ENCODE data around the gene KIAA0753. TPM values are rescaled to one million over a fixed set of nuclear protein-coding genes. Genes with fewer than 3 reads are reported as not detected.

Gene KIAA0753
- total and polyA plus RNA-seq, 2 of the 13 experiments (the other 11 are each of a cell fraction or from before 2014, with no cell fraction given) = 5.2 to 9.1 TPM

GRCh38 chr17:6666557-6666956, 26.0 kb upstream of the KIAA0753 start:
- no peaks in the 10 kb centered on the region for H3K79me2 ChIP-seq (ENCODE audit: insufficient read depth, low read length)
- TF ChIP-seq SMAD9 (CRISPR knock-in tag; IDR thresholded peaks at IDR 0.05) (0 out of 2 replicates have a peak, but pooled peaks have one; percentile 20), ZNF547 (CRISPR knock-in tag; IDR thresholded peaks at IDR 0.05) (0 out of 2 replicates have a peak, but pooled peaks have one; percentile 41), ZNF501 (CRISPR knock-in tag; IDR thresholded peaks at IDR 0.05) (0 out of 2 replicates have a peak, but pooled peaks have one; percentile 5), THAP8 (CRISPR knock-in tag; IDR thresholded peaks at IDR 0.05; ENCODE audit: borderline replicate concordance) (no peak)
- no peaks in the 10 kb centered on the region for H3K36me3 ChIP-seq (replicated peaks in 1 of 2; ENCODE audit: control insufficient read depth in 1 of 2, insufficient read depth in 2 of 2, low read length in 2 of 2)
- no TSS peak for BruUV-seq (replicated peaks)
- H2AFZ ChIP-seq (ENCODE audit: low read length) = no peak overlapping the region
- no peak overlapping the region for H3K27ac ChIP-seq (ENCODE audit: extremely low read length, insufficient read depth, low read length)
- peak; percentile 19 for ATAC-seq
- WGBS (ENCODE audit: low lambda C conversion rate) = 86% methylated on average over 6 of the region's 6 CpGs
- ChIA-PET POLR2A (interaction anchor here (1.3 to 4.3 kb wide), 5 partner anchors 10 to 48 kb away, joined by 3 to 33 read pairs (median 16); partner anchors contain the start of gene SLC13A5), CTCF (ENCODE audit: low intra/inter-chr PET ratio, low total read pairs) (interaction anchor here (0.7 to 3.0 kb wide), 7 partner anchors 35 to 338 kb away, joined by 3 to 52 read pairs (median 5); partner anchors contain the start of gene SLC13A5)
- in situ Hi-C loops (cut with HindIII; ENCODE audit: extremely low pct_ligation_motif_present, low pct_unique_long_range_greater_than_20kb) (loop anchor here (5.0 to 10.0 kb wide), 3 partner anchors 46 to 348 kb away; partner anchors contain the start of genes RNASEK, SLC13A5 and TEKT1), intact Hi-C loops (cut with micrococcal nuclease; ENCODE audit: unreplicated experiment) (loop anchor here (1.0 to 2.0 kb wide), 4 partner anchors 16 to 176 kb away; no protein-coding TSS in a partner anchor)
- no peak for FAIRE-seq
- H3K9me3 ChIP-seq (ENCODE audit: low read length) = no peaks in the 10 kb centered on the region
- no peaks in the 10 kb centered on the region for H4K20me1 ChIP-seq (ENCODE audit: insufficient read depth, low read length)
- H3K4me2 ChIP-seq (ENCODE audit: low read depth, low read length) = peak overlapping the region; percentile 53; the same call in 1 of the 2 replicates
- no peak overlapping the region for H3K4me3 ChIP-seq (replicated peaks in 1 of 3; ENCODE audit: insufficient read depth in 1 of 3, low read depth in 2 of 3, low read length in 3 of 3)
- peaks cover 51% of the 10 kb centered on the region for H3K4me1 ChIP-seq (ENCODE audit: insufficient read depth, low read length)
- no peak overlapping the region for H3K9ac ChIP-seq (ENCODE audit: insufficient read depth, low read depth, low read length)
- no peaks in the 10 kb centered on the region for H3K27me3 ChIP-seq (ENCODE audit: control insufficient read depth in 1 of 2, insufficient read depth in 2 of 2, low read length in 2 of 2)
- no peak for DNase-seq (ENCODE audit: low spot score)

- no peaks in the 10 kb centered on the region for H3K36me3 ChIP-seq (replicated peaks in 1 of 2; ENCODE audit: control insufficient read depth in 1 of 2, insufficient read depth in 2 of 2, low read length in 2 of 2)
- ChIA-PET CTCF (ENCODE audit: low intra/inter-chr PET ratio, low total read pairs) (interaction anchor here (0.7 to 3.0 kb wide), 7 partner anchors 35 to 339 kb away, joined by 3 to 52 read pairs (median 5); partner anchors contain the start of gene SLC13A5), POLR2A (interaction anchor here (1.3 to 4.3 kb wide), 5 partner anchors 11 to 48 kb away, joined by 3 to 33 read pairs (median 16); partner anchors contain the start of gene SLC13A5)
- WGBS (ENCODE audit: low lambda C conversion rate) = 34% methylated on average over 5 of the region's 9 CpGs
- peaks cover 46% of the 10 kb centered on the region for H3K4me1 ChIP-seq (ENCODE audit: insufficient read depth, low read length)
- H3K9ac ChIP-seq (ENCODE audit: insufficient read depth, low read depth, low read length) = peak overlapping the region; percentile 6; the same call in 1 of the 2 replicates
- in situ Hi-C loops (cut with HindIII; ENCODE audit: extremely low pct_ligation_motif_present, low pct_unique_long_range_greater_than_20kb) (loop anchor here (5.0 to 10.0 kb wide), 3 partner anchors 46 to 349 kb away; partner anchors contain the start of genes RNASEK, SLC13A5 and TEKT1), intact Hi-C loops (cut with micrococcal nuclease; ENCODE audit: unreplicated experiment) (loop anchor here (1.0 to 2.0 kb wide), 4 partner anchors 17 to 177 kb away; no protein-coding TSS in a partner anchor)
- H4K20me1 ChIP-seq (ENCODE audit: insufficient read depth, low read length) = no peaks in the 10 kb centered on the region
- FAIRE-seq = peak; percentile 87
- no peaks in the 10 kb centered on the region for H3K79me2 ChIP-seq (ENCODE audit: insufficient read depth, low read length)
- no peak overlapping the region for H2AFZ ChIP-seq (ENCODE audit: low read length)
- no peaks in the 10 kb centered on the region for H3K27me3 ChIP-seq (ENCODE audit: control insufficient read depth in 1 of 2, insufficient read depth in 2 of 2, low read length in 2 of 2)
- H3K4me3 ChIP-seq (replicated peaks in 1 of 3; ENCODE audit: insufficient read depth in 1 of 3, low read depth in 2 of 3, low read length in 3 of 3) = no peak overlapping the region
- DNase-seq (ENCODE audit: low spot score) = peak; percentile 78
- peak overlapping the region; percentile 53 for H3K4me2 ChIP-seq (ENCODE audit: low read depth, low read length)
- peak; percentile 94 for ATAC-seq
- no TSS peak for BruUV-seq (replicated peaks)
- H3K9me3 ChIP-seq (ENCODE audit: low read length) = no peaks in the 10 kb centered on the region
- H3K27ac ChIP-seq (ENCODE audit: extremely low read length, insufficient read depth, low read length) = no peak overlapping the region
- no peak for TF ChIP-seq ZNF275 (CRISPR knock-in tag; IDR thresholded peaks at IDR 0.05; ENCODE audit: borderline replicate concordance)
- TF ChIP-seq RAD21 (CRISPR knock-in tag; IDR thresholded peaks at IDR 0.05) = peak; percentile 95
- TF ChIP-seq KDM5B (CRISPR knock-in tag; IDR thresholded peaks at IDR 0.05; ENCODE audit: borderline replicate concordance) = peak; percentile 49; the same call in 1 of the 2 replicates
- TF ChIP-seq ZNF33B (CRISPR knock-in tag; IDR thresholded peaks at IDR 0.05) = 0 out of 2 replicates have a peak, but pooled peaks have one; percentile 31
- peak; percentile 98 for TF ChIP-seq CTCF (CRISPR knock-in tag; IDR thresholded peaks at IDR 0.05)
- TF ChIP-seq ZNF790 (CRISPR knock-in tag; IDR thresholded peaks at IDR 0.05; ENCODE audit: borderline replicate concordance) = no peak
- peak; percentile 44; the same call in 1 of the 2 replicates for TF ChIP-seq ZMYM4 (CRISPR knock-in tag; IDR thresholded peaks at IDR 0.05)
- peak; percentile 53; the same call in 1 of the 2 replicates for TF ChIP-seq GATAD2A (CRISPR knock-in tag; IDR thresholded peaks at IDR 0.05)
- peak; percentile 31; the same call in 1 of the 2 replicates for TF ChIP-seq ZNF788 (CRISPR knock-in tag; IDR thresholded peaks at IDR 0.05; ENCODE audit: borderline replicate concordance)
Measured at GRCh38 chr17:6666077-6666521, 25.6 kb upstream of the KIAA0753 start.
